HL-60/S4 treated with retinoic acid at 250 ng/mL for 4 days and 3 days (cell line): ENCODE measurements around the gene PLCH1.
"Not testable (repeated sequence)": the region's sequence is repeated elsewhere in the genome, so short reads cannot be mapped to it uniquely, and the experiment has no call there.

Source experiments
- in situ Hi-C: fragments of 300-500 bp; cut with MboI; formaldehyde crosslinking; loops from 2 replicates; pipeline ENCODE4 v1.7.0; 2022; ENCODE audit warnings: low sequenced_read_pairs

Gene PLCH1

DNA sequence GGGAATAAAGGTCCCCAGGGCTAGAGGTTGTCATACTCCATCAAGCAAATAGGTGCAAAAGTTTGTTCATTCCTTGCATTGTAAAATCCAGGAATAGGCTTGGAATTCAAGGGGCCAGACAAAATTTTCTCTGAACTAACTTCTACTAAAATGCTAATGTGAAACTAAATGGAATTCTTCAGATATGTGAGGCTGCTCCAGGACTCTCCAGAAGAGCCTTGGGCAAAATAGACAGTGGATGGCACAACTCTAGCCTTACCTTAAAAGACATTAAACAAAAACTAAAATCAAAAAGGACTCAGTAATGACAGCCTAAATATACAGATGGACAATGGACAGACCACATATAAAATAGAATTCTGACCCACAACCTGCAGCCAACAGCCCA is 320.6 kb downstream of the PLCH1 start:
- in situ Hi-C loops = no loop called here

DNA sequence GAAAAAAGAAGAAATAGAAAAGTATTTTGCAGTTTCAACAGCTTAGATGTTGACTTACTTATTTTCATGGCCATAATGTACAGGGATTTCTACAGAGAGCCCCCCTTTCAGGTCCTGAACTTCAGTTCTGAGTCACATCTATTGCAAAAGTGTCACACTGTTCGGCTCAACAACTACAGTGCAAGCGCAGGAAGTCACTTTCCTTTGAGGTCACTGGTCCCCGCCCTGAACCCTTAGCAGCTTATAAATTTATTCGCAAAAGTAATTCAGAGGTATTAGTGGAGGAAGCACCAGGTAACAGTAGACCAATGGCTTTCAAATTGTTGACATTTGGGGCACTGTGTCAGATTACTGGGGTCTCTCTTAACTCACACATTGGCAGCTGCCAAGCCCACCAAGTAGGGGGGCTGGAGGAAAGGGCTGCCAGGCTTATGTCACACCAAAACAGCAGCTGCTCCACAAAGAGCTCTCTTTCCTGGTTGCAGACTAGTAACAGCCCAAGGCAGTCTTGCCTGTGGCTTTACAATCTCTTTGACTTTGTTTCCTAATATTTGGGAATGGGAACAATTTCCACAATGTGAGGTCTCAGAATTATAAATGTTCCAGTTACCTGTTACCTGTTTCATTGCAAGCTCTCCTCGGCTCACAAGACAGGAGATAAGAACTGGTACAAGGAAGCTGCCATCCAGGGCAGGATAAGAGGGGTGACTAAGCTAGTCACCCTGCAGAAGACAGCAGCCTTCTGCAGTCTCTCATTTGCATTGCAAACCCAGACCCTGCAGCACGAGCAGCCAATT is 321.1 kb downstream of the PLCH1 start:
- in situ Hi-C loops = no loop called here

DNA sequence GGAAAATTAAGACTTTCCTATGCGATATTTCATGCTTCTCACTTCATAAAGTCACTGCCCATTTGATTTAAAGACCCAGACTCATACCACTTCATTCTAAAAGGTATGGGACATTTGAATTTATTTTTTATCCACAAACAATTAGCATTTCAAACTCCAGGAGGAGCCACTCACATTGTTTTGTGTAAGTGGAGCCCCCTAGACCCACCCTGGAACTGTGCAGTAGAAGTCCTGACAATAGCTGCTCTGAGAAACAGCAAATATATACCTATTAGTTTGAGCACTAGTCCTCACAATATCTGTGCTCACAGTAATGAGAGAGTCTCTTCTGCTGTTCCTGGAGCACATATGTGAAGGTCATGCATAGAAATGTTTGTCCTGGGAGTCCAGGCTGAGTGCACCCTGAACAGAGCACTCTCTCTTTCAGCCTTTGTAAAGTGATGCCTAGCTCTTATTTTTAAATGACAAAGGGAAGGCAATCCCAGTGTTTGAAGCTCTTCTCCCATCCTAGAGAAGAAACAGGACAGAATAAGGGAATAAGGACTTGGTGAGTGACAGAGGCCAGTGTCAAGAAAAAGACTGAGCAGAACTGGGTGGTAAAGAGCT is 323.9 kb downstream of the PLCH1 start:
- in situ Hi-C loops = no loop called here

DNA sequence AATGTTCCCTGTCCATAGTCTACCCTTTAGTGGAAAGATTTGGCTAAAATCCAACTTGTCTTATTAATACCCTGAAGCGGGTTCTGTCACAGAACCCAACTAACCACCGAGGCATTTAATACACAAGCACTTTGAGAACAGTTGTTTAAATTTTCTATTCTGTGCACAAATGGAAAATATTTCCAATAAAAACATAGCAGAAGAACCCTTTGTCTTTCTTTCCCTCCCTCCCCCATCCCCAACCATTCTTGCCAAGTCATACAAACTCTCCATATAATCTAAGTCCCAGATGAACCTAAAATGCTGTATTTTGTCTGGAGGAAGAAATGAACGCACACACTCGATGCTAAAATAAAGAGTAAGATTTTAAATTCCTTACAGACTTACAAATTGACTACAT is 324.5 kb downstream of the PLCH1 start:
- in situ Hi-C loops = no loop called here

DNA sequence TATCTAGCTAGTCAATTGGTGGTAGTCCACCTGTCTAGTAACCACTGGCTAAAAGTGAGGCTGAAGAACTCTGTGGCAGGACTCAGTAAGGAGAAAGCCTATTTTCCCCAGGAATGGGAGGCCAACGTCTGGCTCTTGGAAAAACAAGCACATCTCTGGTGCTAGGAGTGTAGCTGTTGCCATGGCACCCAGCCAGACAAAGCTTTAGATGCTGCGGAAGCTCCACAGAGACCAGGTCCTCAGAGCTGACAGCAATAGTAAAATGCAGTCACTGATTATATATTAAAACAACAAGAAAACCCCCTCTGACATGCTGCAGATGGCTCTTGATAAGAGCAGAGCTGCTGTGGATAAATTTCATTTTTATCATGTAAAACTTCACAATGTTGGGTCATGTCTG is 326.5 kb downstream of the PLCH1 start:
- in situ Hi-C loops = no loop called here

DNA sequence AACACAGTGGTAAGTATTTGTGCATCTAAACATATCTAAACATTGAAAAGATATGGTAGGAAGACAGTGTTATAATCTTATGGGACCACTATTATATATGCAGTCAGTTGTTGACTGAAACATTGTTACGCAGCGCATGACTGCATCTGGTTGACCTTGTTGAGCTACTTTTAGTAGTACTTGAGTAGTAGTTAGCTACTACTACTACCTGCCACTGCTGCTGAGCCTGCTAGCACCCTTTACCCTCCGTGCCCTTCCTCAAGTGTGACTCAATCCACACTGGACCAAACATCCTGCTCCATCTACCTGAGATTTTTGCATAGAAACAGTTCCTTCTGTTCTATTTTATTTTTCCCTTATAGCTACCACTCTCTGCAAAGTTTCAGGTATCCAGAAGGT is 327.8 kb downstream of the PLCH1 start:
- in situ Hi-C loops = no loop called here

DNA sequence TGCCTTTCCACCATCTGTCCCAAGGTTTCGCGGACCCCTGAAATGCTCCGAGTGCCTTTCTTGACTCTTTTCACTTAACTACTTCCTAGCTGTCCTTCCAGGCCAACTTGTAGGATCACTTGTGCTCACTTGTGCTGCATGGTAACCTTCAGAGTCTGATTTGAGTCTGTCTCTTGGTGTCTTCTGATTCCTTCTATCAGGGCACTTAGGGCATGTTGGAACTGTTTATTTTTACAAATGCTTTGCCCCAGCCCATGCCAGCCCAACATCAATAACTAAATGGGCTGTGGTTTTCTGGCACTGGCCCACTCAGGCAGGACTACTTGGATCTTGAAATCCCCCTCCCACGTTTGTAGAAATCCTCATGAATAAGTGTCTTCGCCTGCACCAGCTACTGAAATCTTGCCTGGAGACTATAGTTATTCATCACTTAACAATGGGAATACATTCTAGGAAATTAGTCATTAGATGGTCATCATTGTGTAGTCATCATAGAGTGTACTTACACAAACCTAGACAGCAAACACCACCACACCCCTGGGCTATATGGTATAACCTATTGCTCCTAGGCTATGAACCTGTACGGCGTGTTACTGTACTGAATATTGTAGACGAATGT is 328.3 kb downstream of the PLCH1 start:
- in situ Hi-C loops = no loop called here

DNA sequence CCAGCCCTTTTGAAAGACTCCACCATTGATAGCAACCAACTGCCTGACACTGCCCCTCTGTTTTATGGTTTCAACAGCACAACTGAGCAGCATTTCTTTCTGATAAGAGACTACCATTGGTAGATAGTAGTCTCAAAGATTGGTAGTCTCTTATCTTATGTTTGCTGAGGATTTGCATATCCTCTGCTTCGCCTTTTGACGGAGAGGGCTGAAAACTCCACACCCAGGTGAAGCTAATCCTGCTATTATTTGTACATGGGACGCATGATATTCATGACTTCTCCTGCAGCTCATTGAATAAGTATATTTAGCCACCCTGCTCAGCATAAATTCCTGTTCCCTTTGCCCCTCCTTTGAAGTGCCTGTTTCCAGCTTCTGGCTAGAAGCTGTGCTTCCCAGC is 332.0 kb downstream of the PLCH1 start:
- in situ Hi-C loops = no loop called here

DNA sequence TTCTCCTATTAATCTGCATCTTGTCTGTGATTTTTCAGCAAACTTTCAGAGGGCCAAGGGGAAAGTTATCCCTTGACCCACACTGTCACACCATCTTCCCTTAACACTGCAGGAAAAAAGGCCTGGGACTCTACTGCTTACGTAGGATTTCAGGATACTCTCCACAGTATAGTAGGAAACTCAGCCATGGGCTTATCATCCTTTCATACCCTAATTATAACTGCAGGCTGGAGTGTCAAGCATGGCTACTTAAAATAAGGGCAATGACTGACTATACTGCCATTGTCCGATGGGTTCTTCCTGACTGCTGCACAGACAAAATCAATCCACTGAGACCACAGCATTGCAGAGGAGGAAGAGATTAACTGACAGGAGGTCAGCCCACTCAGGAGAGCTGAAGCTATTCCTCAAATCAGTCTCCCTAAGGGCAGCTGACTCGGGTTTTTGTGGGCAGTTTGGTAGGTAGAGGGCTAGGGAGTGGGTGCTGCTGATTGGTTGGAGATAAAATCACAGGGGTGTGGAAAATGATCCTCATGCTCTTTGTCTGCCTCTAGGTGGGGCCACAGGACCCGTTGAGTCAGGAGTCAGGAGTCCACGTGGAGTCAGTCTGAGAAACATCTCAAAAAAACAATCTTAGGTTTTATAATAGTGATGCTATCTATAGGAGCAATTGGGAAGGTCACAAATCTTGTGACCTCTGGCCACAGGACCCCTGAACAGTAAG is 333.2 kb downstream of the PLCH1 start:
- in situ Hi-C loops = no loop called here

DNA sequence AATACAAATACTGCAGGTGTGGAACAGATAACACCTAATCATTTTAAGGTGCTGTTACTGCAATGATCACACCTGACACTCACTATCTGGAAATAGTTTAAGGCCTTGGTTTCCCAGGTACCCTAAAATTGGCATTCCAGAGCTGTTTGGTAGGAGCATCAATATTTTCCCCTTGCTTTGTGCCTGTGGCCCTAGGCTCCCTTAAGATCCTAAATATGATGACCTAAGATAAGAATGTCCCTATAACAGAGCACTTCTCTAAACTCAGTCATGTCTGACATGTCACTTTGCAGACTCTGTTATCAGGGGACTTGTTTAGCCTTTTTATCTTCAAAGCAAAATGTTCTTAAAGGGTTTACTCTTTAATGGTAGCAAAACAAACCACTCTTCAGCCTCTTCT is 335.5 kb downstream of the PLCH1 start:
- in situ Hi-C loops = no loop called here

DNA sequence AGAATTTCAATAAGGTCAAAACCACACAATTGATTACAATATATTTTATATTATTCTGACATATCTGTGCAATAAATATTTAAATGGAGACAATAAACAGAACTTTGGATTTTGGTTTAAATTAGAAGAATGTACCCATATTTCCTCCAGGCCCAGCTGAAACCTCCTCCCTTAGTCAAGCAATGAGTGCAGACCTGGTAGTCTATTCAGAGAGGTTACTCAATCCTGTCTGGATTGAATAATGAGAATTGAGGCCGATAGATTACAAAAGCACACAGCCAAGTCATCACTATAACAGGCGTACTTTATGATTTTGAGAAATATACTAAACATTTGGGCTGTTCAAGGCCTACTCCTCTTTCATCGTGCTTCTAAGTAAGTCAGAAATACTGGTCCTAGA is 336.9 kb downstream of the PLCH1 start:
- in situ Hi-C loops = no loop called here

DNA sequence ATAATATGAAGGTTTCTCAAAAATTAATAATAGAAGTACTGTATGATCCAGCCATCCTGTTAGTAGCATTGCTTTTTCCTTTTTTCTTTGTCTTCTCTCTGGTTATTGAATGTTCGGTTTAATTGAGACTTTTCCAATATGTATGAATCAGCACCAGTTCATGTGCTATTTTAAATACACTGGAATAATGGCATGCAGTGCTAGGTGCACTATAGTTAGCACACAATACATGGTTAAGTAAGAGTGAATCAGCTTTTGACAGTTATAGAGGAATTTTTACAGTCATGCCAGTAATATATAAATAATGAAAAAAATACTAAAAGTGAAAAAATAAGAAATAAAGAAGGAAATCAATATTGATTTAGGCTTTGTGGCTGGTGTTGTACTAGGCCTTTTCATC is 337.5 kb downstream of the PLCH1 start:
- in situ Hi-C loops = no loop called here

DNA sequence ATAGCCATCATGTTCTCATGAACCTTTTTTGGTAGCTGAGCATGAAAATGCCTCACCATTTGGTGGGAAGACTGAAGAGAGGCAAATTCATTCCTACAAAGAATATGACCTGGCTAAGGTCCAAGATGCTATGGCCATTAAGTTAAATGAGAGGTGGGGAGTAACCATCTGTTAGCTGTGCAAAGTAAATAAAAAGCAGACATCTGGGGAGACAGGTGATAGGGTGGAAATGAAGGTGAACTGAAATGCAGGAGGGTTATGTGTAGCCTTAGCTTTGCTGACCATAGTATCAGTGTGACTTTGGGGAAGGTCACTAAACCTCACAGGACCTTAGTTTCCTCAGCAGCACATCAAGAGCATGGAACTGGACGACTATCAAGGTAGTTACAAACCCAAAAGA is 340.4 kb downstream of the PLCH1 start:
- in situ Hi-C loops = no loop called here

DNA sequence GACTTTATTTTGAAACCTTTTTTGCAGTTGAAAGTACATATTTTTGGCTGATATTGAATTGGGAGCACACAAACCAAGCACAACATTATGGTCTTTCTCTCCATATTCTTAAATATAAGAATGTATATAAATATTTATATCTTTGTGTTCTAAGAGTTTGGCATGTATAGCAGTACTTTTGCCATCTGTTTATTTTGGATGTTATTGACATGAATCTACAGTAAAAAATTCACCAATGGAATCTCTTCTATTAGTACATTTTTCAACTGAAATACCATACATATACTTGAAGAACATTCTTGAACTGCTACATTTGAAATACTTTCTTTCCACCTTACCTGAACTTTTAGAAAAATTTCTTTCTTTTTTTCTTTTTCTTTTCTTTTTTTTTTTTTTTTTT is 342.2 kb downstream of the PLCH1 start:
- in situ Hi-C loops = no loop called here

DNA sequence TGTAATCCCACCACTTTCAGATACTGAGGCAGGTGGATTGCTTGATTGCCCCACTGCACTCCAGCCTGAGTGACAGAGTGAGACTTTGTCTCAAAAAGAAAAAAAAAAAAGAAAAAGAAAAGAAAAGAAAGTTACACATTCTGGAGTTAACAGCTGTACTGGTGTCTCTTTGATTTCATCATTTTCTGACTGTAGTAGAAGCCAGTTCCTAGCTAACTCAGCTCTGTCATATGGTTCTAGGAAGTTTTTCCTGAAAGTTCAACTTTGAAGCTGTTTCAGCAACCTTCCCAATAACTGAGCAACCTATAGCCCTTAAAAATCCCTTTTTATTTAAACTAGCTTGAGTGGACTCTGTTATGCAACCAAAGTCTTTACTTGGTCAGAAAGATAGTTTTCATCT is 346.8 kb downstream of the PLCH1 start:
- in situ Hi-C loops = no loop called here

DNA sequence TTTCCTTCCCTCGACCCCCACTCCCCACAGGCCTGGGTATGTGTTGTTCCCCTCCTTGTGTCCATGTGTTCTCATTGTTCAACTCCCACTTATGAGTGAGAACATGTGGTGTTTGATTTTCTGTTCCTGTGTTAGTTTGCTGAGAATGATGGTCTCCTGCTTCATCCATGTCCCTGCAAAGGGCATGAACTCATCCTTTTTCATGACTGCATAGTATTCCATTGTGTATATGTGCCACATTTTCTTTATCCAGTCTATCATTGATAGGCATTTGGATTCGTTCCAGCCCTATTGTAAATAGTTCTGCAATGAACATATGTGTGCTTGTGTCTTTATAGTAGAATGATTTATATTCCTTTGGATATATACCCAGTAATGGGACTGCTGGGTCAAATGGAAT is 350.0 kb downstream of the PLCH1 start:
- in situ Hi-C loops = not testable (repeated sequence)

DNA sequence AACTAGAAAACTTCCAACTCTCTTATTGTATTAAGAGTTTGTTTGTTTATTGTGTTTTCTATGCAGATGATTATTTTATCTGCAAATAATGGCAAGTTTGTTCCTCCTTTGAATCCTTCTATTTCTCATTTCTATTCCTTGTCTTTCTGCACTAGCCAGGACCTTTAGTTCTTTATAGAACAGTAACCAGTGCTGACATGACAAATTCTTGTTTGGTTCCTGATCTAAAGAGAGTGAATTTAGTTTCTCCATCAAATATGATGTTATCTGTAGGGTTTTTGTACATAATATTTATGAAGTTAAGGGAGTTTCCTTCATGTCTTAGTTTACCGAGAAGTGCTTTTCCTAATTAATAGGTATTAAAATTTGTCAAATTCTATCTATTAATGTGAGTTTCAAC is 350.6 kb downstream of the PLCH1 start:
- in situ Hi-C loops = no loop called here

DNA sequence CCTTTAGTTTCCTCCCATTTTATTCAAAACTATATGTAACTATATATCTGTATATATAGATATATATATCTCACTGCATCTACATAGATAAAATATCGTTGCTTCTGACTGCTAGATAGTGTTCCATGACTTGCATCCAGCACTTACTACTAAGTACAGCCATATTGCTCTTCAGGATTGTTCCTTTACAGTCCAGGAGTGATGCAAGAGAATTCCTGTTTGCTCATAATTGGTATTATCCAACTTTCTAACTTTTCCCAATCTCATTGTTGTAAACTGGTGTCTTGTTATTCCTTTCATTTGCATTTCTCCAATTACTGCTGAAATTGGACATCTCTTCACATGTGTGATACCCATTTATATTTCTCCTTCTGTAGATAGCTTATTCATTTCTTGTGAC is 351.6 kb downstream of the PLCH1 start:
- in situ Hi-C loops = no loop called here

DNA sequence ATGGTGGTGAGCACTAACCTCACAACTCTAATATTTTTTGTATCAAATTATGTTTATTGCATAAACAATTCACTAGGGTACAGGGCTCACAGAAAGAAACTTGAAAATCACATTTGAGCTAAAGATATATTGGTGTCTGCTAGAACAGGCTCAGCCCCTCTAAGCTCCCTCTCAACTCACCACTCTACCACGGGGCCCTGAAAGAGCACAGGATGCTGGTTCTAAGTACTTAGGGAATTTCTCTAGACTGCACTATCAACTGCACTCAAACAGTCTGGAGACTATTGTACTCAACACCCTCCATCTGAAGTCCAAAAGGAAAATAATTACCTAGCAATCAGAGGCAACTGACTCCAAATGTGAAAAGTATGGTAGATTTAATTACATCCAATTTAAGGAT is 352.7 kb downstream of the PLCH1 start:
- in situ Hi-C loops = no loop called here

DNA sequence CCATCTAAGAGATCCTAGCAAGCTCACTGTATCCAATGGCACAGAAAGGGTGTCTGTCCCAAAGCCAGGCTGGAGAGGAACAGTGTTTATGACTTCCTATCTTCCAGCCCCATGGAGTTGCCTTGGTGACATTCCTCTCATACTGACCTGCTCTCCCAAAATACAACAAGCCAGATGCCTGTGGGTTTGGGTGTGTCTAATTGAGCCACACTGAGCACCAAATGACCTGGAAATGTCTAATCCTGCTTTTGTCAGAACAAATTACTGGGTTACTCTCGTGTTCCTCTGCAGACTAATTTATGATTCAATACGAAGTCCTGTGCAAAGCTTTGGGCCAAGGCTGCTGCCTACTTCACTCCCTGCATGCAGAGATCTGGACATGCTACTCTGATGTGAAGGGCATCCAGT is 353.3 kb downstream of the PLCH1 start:
- in situ Hi-C loops = no loop called here

DNA sequence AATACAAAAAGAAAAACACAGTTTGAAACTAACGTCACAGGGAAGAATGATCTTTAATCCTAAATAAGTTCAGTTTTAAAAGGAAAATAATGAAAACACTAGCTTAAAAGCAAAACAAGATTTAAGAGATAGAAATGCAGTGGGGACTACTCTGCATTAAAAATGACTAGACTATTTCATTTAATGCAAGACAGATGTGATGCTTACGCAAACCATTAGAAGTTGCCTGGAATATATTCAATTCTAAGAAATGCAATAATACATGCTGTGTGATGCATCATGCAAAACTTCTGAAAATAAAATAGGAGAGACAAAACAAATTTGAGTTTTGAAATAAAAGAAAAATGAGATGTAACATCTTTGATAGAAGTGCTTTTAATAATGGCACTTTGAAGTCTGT is 353.8 kb downstream of the PLCH1 start:
- in situ Hi-C loops = no loop called here

DNA sequence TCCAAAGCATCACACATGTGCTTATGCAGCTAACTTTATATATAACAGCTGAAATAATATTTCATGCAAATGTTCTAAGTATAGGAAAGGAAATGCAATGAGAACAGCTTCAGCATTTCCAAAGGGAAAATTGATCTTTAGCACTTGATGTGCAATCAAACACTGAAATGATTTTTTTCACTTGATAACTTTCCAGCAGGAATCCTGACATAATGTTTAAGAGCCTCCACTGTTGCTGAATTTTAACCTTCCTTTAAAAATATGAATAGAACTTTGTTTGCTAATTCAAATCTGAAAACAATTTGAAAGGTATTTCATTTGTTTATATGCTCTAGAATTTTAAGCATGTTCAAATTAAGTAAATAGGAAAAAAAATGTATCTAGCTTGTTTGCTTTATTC is 354.5 kb downstream of the PLCH1 start:
- in situ Hi-C loops = no loop called here
